ENCODE measurements around the gene OR2M7.
"Not testable (repeated sequence)": the region's sequence is repeated elsewhere in the genome, so short reads cannot be mapped to it uniquely, and the experiment has no call there.

OR2M7 gene, protein sequence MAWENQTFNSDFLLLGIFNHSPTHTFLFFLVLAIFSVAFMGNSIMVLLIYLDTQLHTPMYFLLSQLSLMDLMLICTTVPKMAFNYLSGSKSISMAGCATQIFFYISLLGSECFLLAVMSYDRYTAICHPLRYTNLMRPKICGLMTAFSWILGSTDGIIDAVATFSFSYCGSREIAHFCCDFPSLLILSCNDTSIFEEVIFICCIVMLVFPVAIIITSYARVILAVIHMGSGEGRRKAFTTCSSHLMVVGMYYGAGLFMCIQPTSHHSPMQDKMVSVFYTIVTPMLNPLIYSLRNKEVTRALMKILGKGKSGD

GRCh38 chr1:248324468-248324867 is at the start of gene OR2M7:
Gene OR2M7, minus strand, starts transcription at chr1:248324568. Its CDS starts 0 bp downstream, at chr1:248324568.
- FAIRE-seq = no peak

GRCh38 chr1:248373761-248374160 is 49.4 kb upstream of the OR2M7 start:
- no peak for FAIRE-seq

DNA sequence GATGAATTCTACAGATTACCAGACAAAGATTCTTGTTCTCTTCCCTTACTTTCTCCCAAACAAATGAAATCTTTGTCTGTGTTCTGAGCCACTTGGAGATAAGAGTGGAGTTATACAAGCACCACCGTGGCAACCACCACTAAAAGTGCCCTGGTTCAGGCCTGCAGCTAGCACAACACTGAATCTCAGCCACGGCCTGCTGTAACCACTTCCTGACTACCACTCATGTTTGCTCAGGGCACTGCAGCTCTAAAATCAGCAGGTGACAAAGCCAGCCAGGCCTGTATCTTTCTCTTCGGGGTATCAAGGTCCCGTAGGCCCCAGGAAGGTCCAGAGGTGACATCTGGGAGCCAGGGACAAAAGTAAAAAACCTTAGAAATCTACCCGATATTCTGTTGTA is 48.0 kb upstream of the OR2M7 start:
- FAIRE-seq = no peak

DNA sequence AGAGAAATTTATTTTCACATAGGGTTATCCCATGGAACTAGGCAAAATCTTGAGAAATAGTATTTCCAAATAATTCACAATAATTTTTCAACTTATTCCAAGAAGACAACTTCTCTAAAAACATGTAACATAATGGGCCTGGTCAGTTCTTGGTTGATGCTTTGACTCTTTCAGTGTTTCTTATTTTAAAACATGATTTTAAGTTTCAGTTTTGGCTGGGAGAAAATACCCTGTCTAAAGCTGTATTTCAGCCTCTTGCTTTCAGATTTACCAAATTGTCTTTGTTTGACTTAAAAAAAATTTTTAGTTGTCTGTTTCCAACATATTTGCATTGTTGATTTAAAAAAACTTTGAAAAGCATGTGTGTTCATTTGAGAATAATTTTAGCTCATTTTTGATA is 42.2 kb upstream of the OR2M7 start:
- no peak for FAIRE-seq

DNA sequence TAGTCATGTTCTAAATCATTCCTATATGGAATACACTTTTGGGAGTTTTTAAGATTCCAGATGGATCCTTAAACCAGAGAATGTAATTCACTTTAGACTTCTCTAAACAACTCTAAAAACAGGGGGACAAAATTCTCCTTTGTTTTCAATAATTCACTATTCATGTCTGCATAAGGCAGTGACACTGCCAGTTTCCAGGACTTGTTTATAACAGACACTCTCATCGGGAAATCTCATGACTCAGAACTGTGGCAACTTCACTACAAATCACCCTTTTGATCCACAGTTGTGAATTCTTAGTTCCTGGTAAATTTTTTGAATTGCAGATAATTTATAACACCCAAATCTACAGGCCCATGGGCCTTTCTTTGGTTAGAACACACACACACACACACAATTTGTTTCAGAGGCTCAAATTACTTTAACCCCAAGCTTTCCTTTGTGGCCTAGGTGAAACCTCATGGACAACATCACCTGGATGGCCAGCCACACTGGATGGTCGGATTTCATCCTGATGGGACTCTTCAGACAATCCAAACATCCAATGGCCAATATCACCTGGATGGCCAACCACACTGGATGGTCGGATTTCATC is 36.9 kb upstream of the OR2M7 start, which contains the start of gene OR2T4:
TSS of gene OR2T4 (plus strand) at position 545 of the 595 bp plus-strand sequence. CDS start at position 545, 0 bp downstream.
- FAIRE-seq = no peak

DNA sequence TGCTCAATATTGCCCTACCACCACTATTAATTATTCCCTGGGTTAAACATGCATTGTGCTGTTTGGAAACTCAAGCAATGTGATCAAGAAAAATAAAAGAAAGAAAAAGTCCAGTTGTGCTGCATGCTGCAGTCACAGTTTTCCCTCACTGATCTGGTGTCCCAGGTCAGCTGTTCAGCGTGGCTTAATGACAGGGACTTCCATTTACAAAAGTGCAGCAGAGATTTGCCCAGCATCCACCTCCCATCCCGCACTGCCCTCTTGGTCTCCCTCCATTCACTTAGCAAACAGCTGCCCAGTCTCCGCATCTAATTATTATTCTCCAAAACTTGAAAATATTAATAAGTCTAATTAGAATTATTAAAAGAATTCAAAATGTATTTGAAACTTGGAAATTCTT is 35.0 kb upstream of the OR2M7 start:
- FAIRE-seq = no peak

- no peak for FAIRE-seq
These were observed 24.1 kb upstream of the OR2M7 start, which contains the start of gene OR14C36 for GRCh38 chr1:248348475-248348874. Gene OR14C36, plus strand, starts transcription at chr1:248348775. Its CDS starts 0 bp downstream, at chr1:248348775.

GRCh38 chr1:248343451-248343850 is 19.1 kb upstream of the OR2M7 start:
- FAIRE-seq = no peak

- no peak for FAIRE-seq
These were observed 7.6 kb downstream of the OR2M7 start for GRCh38 chr1:248316796-248317195.

- FAIRE-seq = not testable (repeated sequence)
These were observed 17.6 kb downstream of the OR2M7 start for GRCh38 chr1:248306740-248307139.

GRCh38 chr1:248306103-248306502 is 18.3 kb downstream of the OR2M7 start:
- no peak for FAIRE-seq

DNA sequence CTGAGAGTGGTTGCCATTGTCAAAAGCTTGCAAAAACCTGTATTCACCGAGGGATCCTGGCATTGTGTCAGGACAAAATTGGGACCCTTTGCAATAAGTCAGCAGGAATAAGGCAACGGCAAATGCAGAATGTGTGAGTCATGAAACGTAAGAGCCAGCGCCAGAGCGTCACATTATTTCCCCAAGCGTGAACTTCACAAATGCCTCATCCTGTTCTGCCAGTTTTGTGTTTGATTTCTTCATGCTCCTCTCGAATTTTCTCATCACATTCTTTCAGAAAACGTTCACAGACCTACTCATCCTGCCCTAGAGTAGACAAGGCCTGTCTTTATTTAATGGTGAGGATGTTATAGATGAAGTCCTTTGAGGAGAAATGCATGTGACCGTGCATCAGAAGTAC is 18.7 kb downstream of the OR2M7 start:
- not testable (repeated sequence) for FAIRE-seq

- no peak for FAIRE-seq
These were observed 21.0 kb downstream of the OR2M7 start, which contains the start of gene OR2T12 for GRCh38 chr1:248303324-248303723. Gene OR2T12, minus strand, starts transcription at chr1:248303424. Its CDS starts 7,846 bp downstream, at chr1:248295578.

- no peak for FAIRE-seq
These were observed 36.0 kb downstream of the OR2M7 start for GRCh38 chr1:248288391-248288790.

GRCh38 chr1:248277876-248278275 is 46.5 kb downstream of the OR2M7 start, which contains the start of gene OR2T33:
Gene OR2T33, minus strand, starts transcription at chr1:248277976. Its CDS starts 4,162 bp downstream, at chr1:248273814.
- no peak for FAIRE-seq

All from G401.6 (cell line).